GM12875 (cell line): ENCODE measurements around the gene FGF1.

Experiments used
- H3K4me3 ChIP-seq: one replicate; pipeline ENCODE4 v1.5.1; 2011; ENCODE audit warnings: low read depth, low read length, control low read depth
- CTCF ChIP-seq: IDR thresholded peaks from 2 replicates; pipeline ENCODE4 v1.5.1; 2011; ENCODE audit warnings: low read depth, mild to moderate bottlenecking, control low read depth, inconsistent platforms, low read length, moderate library complexity, borderline replicate concordance; ENCODE audit not compliant: insufficient read depth

FGF1 gene

GRCh38 chr5:142680605-142681259, 5.2 kb downstream of the FGF1 start:
- no peak for TF ChIP-seq CTCF
- no peak overlapping the region for H3K4me3 ChIP-seq

- H3K4me3 ChIP-seq: no peak overlapping the region
- TF ChIP-seq CTCF: no peak
Measured at GRCh38 chr5:142679744-142680143, 6.1 kb downstream of the FGF1 start.

GRCh38 chr5:142678529-142678928, 7.4 kb downstream of the FGF1 start:
- no peak overlapping the region for H3K4me3 ChIP-seq
- TF ChIP-seq CTCF: no peak

GRCh38 chr5:142677198-142677597, 8.7 kb downstream of the FGF1 start:
- TF ChIP-seq CTCF: no peak
- H3K4me3 ChIP-seq: no peak overlapping the region

GRCh38 chr5:142676318-142676717, 9.6 kb downstream of the FGF1 start:
- no peak for TF ChIP-seq CTCF
- H3K4me3 ChIP-seq: no peak overlapping the region

GRCh38 chr5:142674531-142675469, 11.1 kb downstream of the FGF1 start:
- TF ChIP-seq CTCF: no peak
- no peak overlapping the region for H3K4me3 ChIP-seq
